Astrocyte (in vitro differentiated cells and primary cell): ENCODE results near the gene SCGB1D2. TPM values are rescaled to one million over a fixed set of nuclear protein-coding genes. Genes with fewer than 3 reads are reported as not detected.

Experiments
- DNase-seq: peaks from one replicate; pipeline ENCODE4 v3.0.0-alpha.2; 2010; ENCODE audit warnings: low read depth
- FAIRE-seq: peaks from 2 replicates; lab custom pipeline; 2011; peaks lifted over from hg19 to GRCh38; lab: Jason Lieb, UNC
- H2AFZ ChIP-seq: 2 replicates; pipeline ENCODE4 v1.6.0; 2012; ENCODE audit warnings: low read depth, low read length, inconsistent platforms
- H3K27ac ChIP-seq: 2 replicates; pipeline ENCODE4 v1.5.1; 2011; ENCODE audit warnings: low read depth, low read length, inconsistent platforms
- H3K27me3 ChIP-seq: 2 replicates; pipeline ENCODE4 v1.6.0; 2011; ENCODE audit warnings: low read length, inconsistent platforms; ENCODE audit not compliant: insufficient read depth
- H3K36me3 ChIP-seq: 2 replicates; pipeline ENCODE4 v1.5.1; 2011; ENCODE audit warnings: low read length, inconsistent platforms; ENCODE audit not compliant: insufficient read depth
- H3K4me1 ChIP-seq: 2 replicates; pipeline ENCODE4 v1.5.1; 2011; ENCODE audit warnings: low read length, inconsistent platforms; ENCODE audit not compliant: insufficient read depth
- H3K4me2 ChIP-seq: 2 replicates; pipeline ENCODE4 v1.6.0; 2012; ENCODE audit warnings: low read length, inconsistent platforms
- H3K4me3 ChIP-seq: 2 replicates; pipeline ENCODE4 v1.5.1; 2011; ENCODE audit warnings: low read depth, mild to moderate bottlenecking, low read length, inconsistent platforms; ENCODE audit not compliant: insufficient read depth
- H3K79me2 ChIP-seq: 2 replicates; pipeline ENCODE4 v1.6.0; 2012; ENCODE audit warnings: mild to moderate bottlenecking, low read length, inconsistent platforms; ENCODE audit not compliant: insufficient read depth
- H3K9ac ChIP-seq: 2 replicates; pipeline ENCODE4 v1.6.0; 2012; ENCODE audit warnings: mild to moderate bottlenecking, low read length, inconsistent platforms
- H3K9me3 ChIP-seq: 2 replicates; pipeline ENCODE4 v1.5.1; 2012; ENCODE audit warnings: low read depth, mild to moderate bottlenecking, low read length, inconsistent platforms; ENCODE audit not compliant: insufficient read depth
- H4K20me1 ChIP-seq: 2 replicates; pipeline ENCODE4 v1.6.0; 2012; ENCODE audit warnings: low read length, inconsistent platforms; ENCODE audit not compliant: insufficient read depth
- H3K27ac Mint-ChIP-seq: one replicate; pipeline ENCODE4 v1.8.0; 2021; ENCODE audit warnings: mild to moderate bottlenecking, mixed read lengths; ENCODE audit not compliant: unreplicated experiment
- H3K27me3 Mint-ChIP-seq: one replicate; pipeline ENCODE4 v1.8.0; 2021; ENCODE audit warnings: low read depth, mixed read lengths; ENCODE audit not compliant: unreplicated experiment
- H3K36me3 Mint-ChIP-seq: one replicate; pipeline ENCODE4 v1.8.0; 2021; ENCODE audit warnings: low read depth, mixed read lengths; ENCODE audit not compliant: unreplicated experiment
- H3K4me1 Mint-ChIP-seq: one replicate; pipeline ENCODE4 v1.8.0; 2021; ENCODE audit warnings: low read depth, mixed read lengths; ENCODE audit not compliant: unreplicated experiment
- H3K4me3 Mint-ChIP-seq: one replicate; pipeline ENCODE4 v1.8.0; 2021; ENCODE audit warnings: mild to moderate bottlenecking, moderate library complexity, mixed read lengths; ENCODE audit not compliant: unreplicated experiment
- H3K9me3 Mint-ChIP-seq: one replicate; pipeline ENCODE4 v1.8.0; 2021; ENCODE audit warnings: mild to moderate bottlenecking, mixed read lengths; ENCODE audit not compliant: unreplicated experiment
- CTCF ChIP-seq: IDR thresholded peaks from 2 replicates; pipeline ENCODE4 v1.5.1; 2011; ENCODE audit warnings: low read depth, mild to moderate bottlenecking, inconsistent platforms, low read length, moderate library complexity; ENCODE audit not compliant: insufficient read depth
- EZH2 ChIP-seq: IDR thresholded peaks from 2 replicates; pipeline ENCODE4 v1.6.1; 2012; ENCODE audit warnings: mild to moderate bottlenecking, low read length, inconsistent platforms; ENCODE audit not compliant: insufficient read depth
- total RNA-seq: library from RNA; stranded (reverse); gene quantifications from 2 replicates; pipeline ENCODE4 v1.2.1, GENCODE V29; 2021

SCGB1D2 gene
- total RNA-seq, 1 donor from 2014 or later, result not detected

GRCh38 chr11:62256281-62256680 is 14.2 kb downstream of the SCGB1D2 start:
- Histone ChIP-seq H2AFZ (no peak overlapping the region), H3K27ac (no peak overlapping the region), H4K20me1 (no peaks in the 10 kb centered on the region), H3K9me3 (peaks cover 6% of the 10 kb centered on the region), H3K79me2 (no peaks in the 10 kb centered on the region), H3K4me2 (no peak overlapping the region), H3K9ac (no peak overlapping the region), H3K36me3 (no peaks in the 10 kb centered on the region), H3K4me3 (no peak overlapping the region), H3K27me3 (peaks cover 2% of the 10 kb centered on the region), H3K4me1 (no peaks in the 10 kb centered on the region)
- H3K9me3 Mint-ChIP-seq, result peaks cover 15% of the 10 kb centered on the region
- no peak overlapping the region for H3K27ac Mint-ChIP-seq
- FAIRE-seq (no peak), DNase-seq (no peak)
- H3K27me3 Mint-ChIP-seq, result peaks cover 7% of the 10 kb centered on the region
- TF ChIP-seq EZH2 (no peak), CTCF (no peak)
- H3K4me3 Mint-ChIP-seq, result no peak overlapping the region
- H3K4me1 Mint-ChIP-seq, result peaks cover 3% of the 10 kb centered on the region
- no peaks in the 10 kb centered on the region for H3K36me3 Mint-ChIP-seq

GRCh38 chr11:62260261-62260953 is 18.4 kb downstream of the SCGB1D2 start:
- no peak overlapping the region for H3K27ac Mint-ChIP-seq
- H3K4me3 Mint-ChIP-seq, result no peak overlapping the region
- DNase-seq (no peak), FAIRE-seq (no peak)
- peaks cover 3% of the 10 kb centered on the region for H3K4me1 Mint-ChIP-seq
- H3K79me2 ChIP-seq, result no peaks in the 10 kb centered on the region
- H3K9me3 ChIP-seq, result no peaks in the 10 kb centered on the region
- no peaks in the 10 kb centered on the region for H3K36me3 ChIP-seq
- no peak for TF ChIP-seq EZH2
- H3K27me3 ChIP-seq, result peaks cover 2% of the 10 kb centered on the region
- H3K4me2 ChIP-seq, result no peak overlapping the region
- H4K20me1 ChIP-seq, result no peaks in the 10 kb centered on the region
- H3K9ac ChIP-seq, result no peak overlapping the region
- no peaks in the 10 kb centered on the region for H3K9me3 Mint-ChIP-seq
- no peaks in the 10 kb centered on the region for H3K4me1 ChIP-seq
- no peak overlapping the region for H3K27ac ChIP-seq
- no peaks in the 10 kb centered on the region for H3K36me3 Mint-ChIP-seq
- no peak overlapping the region for H3K4me3 ChIP-seq
- no peak overlapping the region for H2AFZ ChIP-seq
- H3K27me3 Mint-ChIP-seq, result no peaks in the 10 kb centered on the region

GRCh38 chr11:62264004-62264403 is 22.0 kb downstream of the SCGB1D2 start:
- no peak for FAIRE-seq
- no peak for TF ChIP-seq CTCF
- TF ChIP-seq EZH2, result no peak
- H3K27me3 Mint-ChIP-seq, result peaks cover 3% of the 10 kb centered on the region

More at GRCh38 chr11:62264004-62264403, 22.0 kb downstream of the SCGB1D2 start:
- Mint-ChIP-seq H3K4me1 (no peaks in the 10 kb centered on the region), H3K9me3 (peaks cover 3% of the 10 kb centered on the region), H3K36me3 (no peaks in the 10 kb centered on the region), H3K27ac (no peak overlapping the region), H3K4me3 (no peak overlapping the region)
- Histone ChIP-seq H2AFZ (no peak overlapping the region), H3K4me2 (no peak overlapping the region), H3K36me3 (no peaks in the 10 kb centered on the region), H3K4me3 (no peak overlapping the region), H3K79me2 (no peaks in the 10 kb centered on the region), H3K4me1 (no peaks in the 10 kb centered on the region), H3K9ac (no peak overlapping the region), H3K27me3 (peaks cover 2% of the 10 kb centered on the region), H3K27ac (no peak overlapping the region), H4K20me1 (no peaks in the 10 kb centered on the region), H3K9me3 (no peaks in the 10 kb centered on the region)
- DNase-seq, result no peak
